Inferior parietal cortex (tissue), 1 donor: Measurements from ENCODE around the gene APBB2.
"Not testable (repeated sequence)": the region's sequence is repeated elsewhere in the genome, so short reads cannot be mapped to it uniquely, and the experiment has no call there.

Source experiments
- DNase-seq: peaks from one replicate; pipeline ENCODE4 v3.0.0-alpha.2; 2016; ENCODE audit errors: extremely low spot score

The APBB2 gene

GRCh38 chr4:40938337-40938736 is 276.0 kb downstream of the APBB2 start:
- DNase-seq: no peak

- DNase-seq: no peak
Observed at GRCh38 chr4:40937140-40937725, 277.1 kb downstream of the APBB2 start.

GRCh38 chr4:40934676-40935075 is 279.7 kb downstream of the APBB2 start:
- DNase-seq: no peak

- DNase-seq: peak; percentile 75
Observed at GRCh38 chr4:40933272-40934053, 280.9 kb downstream of the APBB2 start.

- no peak for DNase-seq
Observed at GRCh38 chr4:40931841-40932240, 282.5 kb downstream of the APBB2 start.

- no peak for DNase-seq
Observed at GRCh38 chr4:40931238-40931637, 283.1 kb downstream of the APBB2 start.

GRCh38 chr4:40927074-40927473 is 287.3 kb downstream of the APBB2 start:
- DNase-seq: no peak

GRCh38 chr4:40924793-40925117 is 289.6 kb downstream of the APBB2 start:
- DNase-seq: no peak

- DNase-seq: no peak
Observed at GRCh38 chr4:40924096-40924792, 290.1 kb downstream of the APBB2 start.

GRCh38 chr4:40923316-40924095 is 290.8 kb downstream of the APBB2 start:
- DNase-seq: peak; percentile 68

GRCh38 chr4:40919976-40920375 is 294.4 kb downstream of the APBB2 start:
- DNase-seq: not testable (repeated sequence)

GRCh38 chr4:40918330-40918729 is 296.0 kb downstream of the APBB2 start:
- DNase-seq: no peak

GRCh38 chr4:40916880-40917279 is 297.5 kb downstream of the APBB2 start:
- no peak for DNase-seq

GRCh38 chr4:40916218-40916555 is 298.2 kb downstream of the APBB2 start:
- peak; percentile 44 for DNase-seq

- no peak for DNase-seq
Observed at GRCh38 chr4:40915318-40916217, 298.8 kb downstream of the APBB2 start.

- DNase-seq: peak; percentile 56
Observed at GRCh38 chr4:40912460-40913184, 301.7 kb downstream of the APBB2 start.

GRCh38 chr4:40910706-40911105 is 303.6 kb downstream of the APBB2 start:
- no peak for DNase-seq

GRCh38 chr4:40909363-40909876 is 304.9 kb downstream of the APBB2 start:
- no peak for DNase-seq

- no peak for DNase-seq
Observed at GRCh38 chr4:40908702-40909362, 305.5 kb downstream of the APBB2 start.

GRCh38 chr4:40908297-40908696 is 306.0 kb downstream of the APBB2 start:
- DNase-seq: no peak
